ENCODE data around the gene AFMID. TPM values are rescaled to one million over a fixed set of nuclear protein-coding genes. Genes with fewer than 3 reads are reported as not detected.

Gene AFMID
- polyA plus RNA-seq, 1 experiment = 28.0 TPM

DNA sequence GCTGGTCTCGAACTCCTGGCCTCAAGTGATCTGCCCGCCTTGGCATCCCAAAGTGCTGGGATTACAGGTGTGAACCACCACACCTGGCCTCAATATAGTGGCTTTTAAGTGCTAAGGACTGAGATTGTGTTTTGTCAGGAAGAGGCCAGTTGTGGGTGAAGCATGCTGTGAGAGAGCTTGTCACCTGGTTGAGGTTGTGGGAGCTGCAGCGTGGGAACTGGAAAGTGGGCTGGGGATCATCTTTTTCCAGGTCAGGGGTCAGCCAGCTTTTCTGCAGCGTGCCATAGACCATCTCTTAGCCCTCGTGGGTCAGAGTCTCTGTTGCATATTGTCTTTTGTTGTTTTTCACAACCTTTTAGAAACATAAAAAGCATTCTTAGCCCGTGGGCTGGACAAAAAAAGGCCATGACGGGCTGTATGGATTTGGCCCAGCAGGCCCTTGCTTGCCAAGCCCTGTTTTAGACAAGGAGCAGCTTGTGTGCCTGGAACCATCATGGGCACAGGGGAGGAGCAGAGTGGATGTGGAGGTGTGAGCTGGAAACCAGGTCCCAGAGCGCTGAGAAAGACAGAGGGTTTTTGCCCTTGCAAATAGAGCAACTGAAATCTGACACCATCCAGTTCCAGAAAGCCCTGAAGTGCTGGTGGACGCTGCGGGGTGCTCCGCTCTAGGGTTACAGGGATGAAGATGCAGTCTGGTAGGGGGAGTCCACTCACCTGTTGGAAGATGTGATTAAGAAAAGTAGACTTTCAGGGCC, 32.4 kb downstream of the AFMID start:
- Histone ChIP-seq H3K4me3 (ENCODE audit: low read depth, low read length) (no peak overlapping the region), H3K36me3 (ENCODE audit: control insufficient read depth, insufficient read depth, low read length) (0 out of 2 replicates have a peak, but pooled peaks cover 1% of the 10 kb centered on the region), H3K27me3 (ENCODE audit: control insufficient read depth, insufficient read depth, low read length) (no peaks in the 10 kb centered on the region)
- no peak for DNase-seq (ENCODE audit: low read depth)
- POLR2A ChIA-PET = no interaction called here
- CTCF ChIA-PET = no interaction called here
- TF ChIP-seq, protein P1, sequence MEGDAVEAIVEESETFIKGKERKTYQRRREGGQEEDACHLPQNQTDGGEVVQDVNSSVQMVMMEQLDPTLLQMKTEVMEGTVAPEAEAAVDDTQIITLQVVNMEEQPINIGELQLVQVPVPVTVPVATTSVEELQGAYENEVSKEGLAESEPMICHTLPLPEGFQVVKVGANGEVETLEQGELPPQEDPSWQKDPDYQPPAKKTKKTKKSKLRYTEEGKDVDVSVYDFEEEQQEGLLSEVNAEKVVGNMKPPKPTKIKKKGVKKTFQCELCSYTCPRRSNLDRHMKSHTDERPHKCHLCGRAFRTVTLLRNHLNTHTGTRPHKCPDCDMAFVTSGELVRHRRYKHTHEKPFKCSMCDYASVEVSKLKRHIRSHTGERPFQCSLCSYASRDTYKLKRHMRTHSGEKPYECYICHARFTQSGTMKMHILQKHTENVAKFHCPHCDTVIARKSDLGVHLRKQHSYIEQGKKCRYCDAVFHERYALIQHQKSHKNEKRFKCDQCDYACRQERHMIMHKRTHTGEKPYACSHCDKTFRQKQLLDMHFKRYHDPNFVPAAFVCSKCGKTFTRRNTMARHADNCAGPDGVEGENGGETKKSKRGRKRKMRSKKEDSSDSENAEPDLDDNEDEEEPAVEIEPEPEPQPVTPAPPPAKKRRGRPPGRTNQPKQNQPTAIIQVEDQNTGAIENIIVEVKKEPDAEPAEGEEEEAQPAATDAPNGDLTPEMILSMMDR (IDR thresholded peaks at IDR 0.05; ENCODE audit: insufficient read depth, low read depth, low read length) = no peak

DNA sequence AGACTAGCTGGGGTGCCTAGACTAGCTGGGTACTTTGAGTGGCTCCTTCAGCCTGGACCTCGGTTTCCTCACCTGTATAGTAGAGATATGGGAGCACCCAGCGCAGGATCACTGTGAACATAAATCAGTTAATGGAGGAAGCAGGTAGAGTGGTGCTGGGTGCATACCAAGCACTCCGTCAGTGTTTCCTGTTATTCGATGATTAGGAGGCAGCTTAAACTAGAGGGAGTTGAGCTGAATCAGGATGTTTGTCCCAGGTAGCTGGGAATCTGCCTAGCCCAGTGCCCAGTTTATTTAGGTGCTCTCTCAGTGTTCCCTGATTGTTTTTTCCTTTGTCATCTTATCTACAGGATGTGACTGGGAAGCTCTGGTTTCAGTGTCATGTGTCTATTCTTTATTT, 35.9 kb downstream of the AFMID start:
- POLR2A ChIA-PET = no interaction called here
- Histone ChIP-seq H3K27me3 (ENCODE audit: control insufficient read depth, insufficient read depth, low read length) (no peaks in the 10 kb centered on the region), H3K4me3 (ENCODE audit: low read depth, low read length) (no peak overlapping the region), H3K36me3 (ENCODE audit: control insufficient read depth, insufficient read depth, low read length) (0 out of 2 replicates have a peak, but pooled peaks cover 1% of the 10 kb centered on the region)
- CTCF ChIA-PET = interaction anchor here (0.8 kb wide), 1 partner anchor 28 kb away, joined by 3 read pairs; no protein-coding TSS in a partner anchor
- DNase-seq (ENCODE audit: low read depth) = no peak
- TF ChIP-seq, protein P1 (IDR thresholded peaks at IDR 0.05; ENCODE audit: insufficient read depth, low read depth, low read length) = no peak

DNA sequence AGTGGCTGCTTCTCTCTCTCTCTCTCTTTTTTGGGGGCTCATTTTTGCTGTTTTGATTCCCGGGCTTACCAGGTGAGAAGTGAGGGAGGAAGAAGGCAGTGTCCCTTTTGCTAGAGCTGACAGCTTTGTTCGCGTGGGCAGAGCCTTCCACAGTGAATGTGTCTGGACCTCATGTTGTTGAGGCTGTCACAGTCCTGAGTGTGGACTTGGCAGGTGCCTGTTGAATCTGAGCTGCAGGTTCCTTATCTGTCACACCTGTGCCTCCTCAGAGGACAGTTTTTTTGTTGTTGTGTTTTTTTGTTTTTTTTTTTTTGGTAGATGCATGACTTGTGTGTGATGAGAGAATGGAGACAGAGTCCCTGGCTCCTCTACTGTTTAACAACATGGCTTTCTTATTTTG, 36.6 kb downstream of the AFMID start:
- Histone ChIP-seq H3K36me3 (ENCODE audit: control insufficient read depth, insufficient read depth, low read length) (0 out of 2 replicates have a peak, but pooled peaks cover 1% of the 10 kb centered on the region), H3K27me3 (ENCODE audit: control insufficient read depth, insufficient read depth, low read length) (no peaks in the 10 kb centered on the region; the same call in 1 of the 2 replicates), H3K4me3 (ENCODE audit: low read depth, low read length) (no peak overlapping the region)
- POLR2A ChIA-PET = no interaction called here
- CTCF ChIA-PET = interaction anchor here (0.8 to 1.3 kb wide), 2 partner anchors 27 to 681 kb away, joined by 3 read pairs; no protein-coding TSS in a partner anchor
- no peak for DNase-seq (ENCODE audit: low read depth)
- TF ChIP-seq, protein P1 (IDR thresholded peaks at IDR 0.05; ENCODE audit: insufficient read depth, low read depth, low read length) = no peak

DNA sequence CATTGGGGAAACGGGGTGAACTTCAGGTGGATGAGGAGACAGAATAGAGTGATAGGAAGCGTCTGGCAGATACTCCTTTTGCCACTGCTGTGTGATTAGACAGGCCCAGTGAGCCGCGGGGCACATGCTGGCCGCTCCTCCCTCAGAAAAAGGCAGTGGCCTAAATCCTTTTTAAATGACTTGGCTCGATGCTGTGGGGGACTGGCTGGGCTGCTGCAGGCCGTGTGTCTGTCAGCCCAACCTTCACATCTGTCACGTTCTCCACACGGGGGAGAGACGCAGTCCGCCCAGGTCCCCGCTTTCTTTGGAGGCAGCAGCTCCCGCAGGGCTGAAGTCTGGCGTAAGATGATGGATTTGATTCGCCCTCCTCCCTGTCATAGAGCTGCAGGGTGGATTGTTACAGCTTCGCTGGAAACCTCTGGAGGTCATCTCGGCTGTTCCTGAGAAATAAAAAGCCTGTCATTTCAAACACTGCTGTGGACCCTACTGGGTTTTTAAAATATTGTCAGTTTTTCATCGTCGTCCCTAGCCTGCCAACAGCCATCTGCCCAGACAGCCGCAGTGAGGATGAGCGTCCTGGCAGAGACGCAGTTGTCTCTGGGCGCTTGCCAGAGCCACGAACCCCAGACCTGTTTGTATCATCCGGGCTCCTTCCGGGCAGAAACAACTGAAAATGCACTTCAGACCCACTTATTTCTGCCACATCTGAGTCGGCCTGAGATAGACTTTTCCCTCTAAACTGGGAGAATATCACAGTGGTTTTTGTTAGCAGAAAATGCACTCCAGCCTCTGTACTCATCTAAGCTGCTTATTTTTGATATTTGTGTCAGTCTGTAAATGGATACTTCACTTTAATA, 37.3 kb downstream of the AFMID start:
- TF ChIP-seq, protein P1 (IDR thresholded peaks at IDR 0.05; ENCODE audit: insufficient read depth, low read depth, low read length) = no peak
- no peak overlapping the region for H3K4me3 ChIP-seq (ENCODE audit: low read depth, low read length)
- POLR2A ChIA-PET = no interaction called here
- CTCF ChIA-PET = interaction anchor here (1.3 kb wide), 1 partner anchor 681 kb away, joined by 3 read pairs; no protein-coding TSS in a partner anchor
- no peaks in the 10 kb centered on the region; the same call in 1 of the 2 replicates for H3K27me3 ChIP-seq (ENCODE audit: control insufficient read depth, insufficient read depth, low read length)
- DNase-seq (ENCODE audit: low read depth) = no peak
- H3K36me3 ChIP-seq (ENCODE audit: control insufficient read depth, insufficient read depth, low read length) = 0 out of 2 replicates have a peak, but pooled peaks cover 1% of the 10 kb centered on the region

All from BJ (cell line).